WERI-Rb-1 (cell line): ENCODE measurements around the gene BAD.

Experiments
- DNase-seq: peaks from one replicate; pipeline ENCODE4 v3.0.0-alpha.2; 2020
- H3K27ac ChIP-seq: fragments of 250-450 bp; sonication (Bioruptor Pico); 2 replicates; pipeline ENCODE4 v1.5.1; 2020; ENCODE audit warnings: mild to moderate bottlenecking, moderate library complexity
- H3K27me3 ChIP-seq: fragments of 250-450 bp; sonication (Bioruptor Pico); 2 replicates; pipeline ENCODE4 v1.5.1; 2021; ENCODE audit warnings: mild to moderate bottlenecking, low read depth, moderate library complexity; ENCODE audit not compliant: insufficient read depth, severe bottlenecking
- H3K36me3 ChIP-seq: fragments of 250-450 bp; sonication (Bioruptor Pico); 2 replicates; pipeline ENCODE4 v1.5.1; 2020; ENCODE audit warnings: mild to moderate bottlenecking, moderate library complexity
- H3K4me3 ChIP-seq: 2 replicates; pipeline ENCODE4 v1.5.1; 2011; ENCODE audit warnings: low read depth, mild to moderate bottlenecking, control low read depth, low read length
- H3K9me3 ChIP-seq: fragments of 250-450 bp; sonication (Bioruptor Pico); 2 replicates; pipeline ENCODE4 v1.5.1; 2021; ENCODE audit warnings: mild to moderate bottlenecking, moderate library complexity; ENCODE audit not compliant: severe bottlenecking
- CTCF ChIP-seq: IDR thresholded peaks from 2 replicates; pipeline ENCODE4 v1.5.1; 2011; ENCODE audit warnings: low read depth, mild to moderate bottlenecking, control low read depth, inconsistent platforms, low read length

The BAD gene

GRCh38 chr11:64253043-64253442 is 31.4 kb downstream of the BAD start:
- no peak for TF ChIP-seq CTCF
- Histone ChIP-seq H3K9me3 (no peaks in the 10 kb centered on the region), H3K36me3 (peaks cover 31% of the 10 kb centered on the region), H3K4me3 (no peak overlapping the region), H3K27ac (no peak overlapping the region), H3K27me3 (no peaks in the 10 kb centered on the region)
- no peak for DNase-seq

GRCh38 chr11:64252003-64252872 is 32.2 kb downstream of the BAD start:
- H3K27ac ChIP-seq: no peak overlapping the region
- H3K4me3 ChIP-seq: peak overlapping the region; percentile 78
- H3K27me3 ChIP-seq: no peaks in the 10 kb centered on the region
- H3K36me3 ChIP-seq: peaks cover 23% of the 10 kb centered on the region
- peak; percentile 31; the same call in 1 of the 2 replicates for TF ChIP-seq CTCF
- peak; percentile 66 for DNase-seq
- H3K9me3 ChIP-seq: no peaks in the 10 kb centered on the region

GRCh38 chr11:64251753-64252002 is 32.8 kb downstream of the BAD start:
- no peak for DNase-seq
- TF ChIP-seq CTCF: no peak
- H3K27ac ChIP-seq: peak overlapping the region; percentile 38; the same call in 1 of the 2 replicates
- peak overlapping the region; percentile 78 for H3K4me3 ChIP-seq
- no peaks in the 10 kb centered on the region for H3K27me3 ChIP-seq
- H3K9me3 ChIP-seq: no peaks in the 10 kb centered on the region
- H3K36me3 ChIP-seq: peaks cover 20% of the 10 kb centered on the region

- DNase-seq: peak; percentile 66
- H3K36me3 ChIP-seq: peaks cover 16% of the 10 kb centered on the region
- H3K9me3 ChIP-seq: no peaks in the 10 kb centered on the region
- peak; percentile 48; the same call in 1 of the 2 replicates for TF ChIP-seq CTCF
- peak within 1 kb of the TSS; percentile 73 for H3K27ac ChIP-seq
- H3K4me3 ChIP-seq: peak within 1 kb of the TSS; percentile 78
- no peaks in the 10 kb centered on the region for H3K27me3 ChIP-seq
These were observed 33.3 kb downstream of the BAD start, which contains the start of gene PLCB3 for GRCh38 chr11:64251016-64251752. PLCB3 (plus strand) TSS chr11:64251530; CDS start chr11:64251650, 120 bp downstream.

- Histone ChIP-seq H3K9me3 (no peaks in the 10 kb centered on the region), H3K4me3 (peak overlapping the region; percentile 59), H3K27ac (peak overlapping the region; percentile 73), H3K27me3 (no peaks in the 10 kb centered on the region), H3K36me3 (peaks cover 14% of the 10 kb centered on the region)
- no peak for DNase-seq
- no peak for TF ChIP-seq CTCF
These were observed 34.0 kb downstream of the BAD start for GRCh38 chr11:64250415-64251015.
